Right lobe of liver (tissue), 6 donors: ENCODE measurements around the gene GPR148. TPM values are rescaled to one million over a fixed set of nuclear protein-coding genes. Genes with fewer than 3 reads are reported as not detected.

ENCODE experiments used
- ATAC-seq, 4 donors: fragments of 200-7000 bp; cut with Tn5 transposase; one replicate each; pipeline ENCODE4 v1.9.1; 2020; ENCODE audit warnings: mild to moderate bottlenecking in 4 of 4, moderate library complexity in 4 of 4
- DNase-seq, 3 donors: peaks; one replicate each; pipeline ENCODE4 v3.0.0-alpha.2; 2020
- H3K27ac ChIP-seq, 3 donors: fragments of 200-600 bp; one replicate each; pipeline ENCODE4 v1.8.0; 2022
- H3K27me3 ChIP-seq, 2 donors: fragments of 200-600 bp; one replicate each; pipeline ENCODE4 v1.8.0; 2022
- H3K36me3 ChIP-seq, 4 donors: fragments of 200-600 bp; sonication (generic) in 1 of 4; one replicate each; pipeline versions ENCODE4 v1.5.1 to v1.8.0; 2017 to 2022; ENCODE audit warnings: control low read depth in 1 of 4
- H3K4me1 ChIP-seq, 4 donors: fragments of 200-600 bp; sonication (generic) in 1 of 4; one replicate each; pipeline versions ENCODE4 v1.5.1 to v1.8.0; 2017 to 2022; ENCODE audit warnings: control low read depth in 1 of 4
- H3K4me3 ChIP-seq, 3 donors: fragments of 200-600 bp; one replicate each; pipeline ENCODE4 v1.8.0; 2022
- H3K9me3 ChIP-seq, 4 donors: fragments of 200-600 bp; sonication (generic) in 1 of 4; one replicate each; pipeline versions ENCODE4 v1.5.1 to v1.8.0; 2017 to 2022; ENCODE audit warnings: control low read depth in 1 of 4
- POLR2A ChIP-seq: fragments of 450-650 bp; IDR thresholded peaks from one replicate; pipeline ENCODE4 v1.6.1; 2017; ENCODE audit warnings: antibody characterized with exemption, mild to moderate bottlenecking
- WGBS: methylation state at CpG from one replicate; pipeline ENCODE4 v1.1.6; 2018; ENCODE audit warnings: low coverage, low lambda C conversion rate; ENCODE audit not compliant: insufficient coverage; ENCODE audit errors: missing lambda C conversion rate; 5-methylcytosine and 5-hydroxymethylcytosine counted together
- intact Hi-C, 2 donors: fragments of 100-400 bp; cut with DNase I; formaldehyde crosslinking; loops; one replicate each; pipeline versions ENCODE4 v1.11.2 to v1.14.1; 2022
- total RNA-seq, 6 experiments: library from RNA; depleted of rRNA in 2 of 6; stranded (reverse); fragments of >200 nt in 2 of 6; fragmentation: NEBNext Ultra II Directional in 3 of 6; extraction: Animal tissue kit (Norgen Biotek cat#: 25700) in 3 of 6; gene quantifications; one replicate each; pipeline versions ENCODE4 v1.1.0 to v1.2.4, GENCODE V29; 2016 to 2023
- TF ChIP-seq, protein P1 (sequence below), 4 donors: fragments of 200-600 bp in 3 of 4; fragments of 450-650 bp in 1 of 4; IDR thresholded peaks; one replicate each; pipeline versions ENCODE4 v1.5.1 to v1.8.0; 2016 to 2022; ENCODE audit warnings: antibody characterized with exemption in 4 of 4, mild to moderate bottlenecking in 2 of 4
- donor health status: DM: no; HTN: yes; CAD: no.
- donor health status: DM: no; HTN: no; CAD: no.
- donor health status: DM: no; HTN: no; CAD: no.
- donor health status: DM: no; HTN: yes; CAD: no.
- donor health status: DM: no; HTN: yes; CAD: no.

GPR148 gene
- total RNA-seq, 6 experiments from 2014 or later: not detected

DNA sequence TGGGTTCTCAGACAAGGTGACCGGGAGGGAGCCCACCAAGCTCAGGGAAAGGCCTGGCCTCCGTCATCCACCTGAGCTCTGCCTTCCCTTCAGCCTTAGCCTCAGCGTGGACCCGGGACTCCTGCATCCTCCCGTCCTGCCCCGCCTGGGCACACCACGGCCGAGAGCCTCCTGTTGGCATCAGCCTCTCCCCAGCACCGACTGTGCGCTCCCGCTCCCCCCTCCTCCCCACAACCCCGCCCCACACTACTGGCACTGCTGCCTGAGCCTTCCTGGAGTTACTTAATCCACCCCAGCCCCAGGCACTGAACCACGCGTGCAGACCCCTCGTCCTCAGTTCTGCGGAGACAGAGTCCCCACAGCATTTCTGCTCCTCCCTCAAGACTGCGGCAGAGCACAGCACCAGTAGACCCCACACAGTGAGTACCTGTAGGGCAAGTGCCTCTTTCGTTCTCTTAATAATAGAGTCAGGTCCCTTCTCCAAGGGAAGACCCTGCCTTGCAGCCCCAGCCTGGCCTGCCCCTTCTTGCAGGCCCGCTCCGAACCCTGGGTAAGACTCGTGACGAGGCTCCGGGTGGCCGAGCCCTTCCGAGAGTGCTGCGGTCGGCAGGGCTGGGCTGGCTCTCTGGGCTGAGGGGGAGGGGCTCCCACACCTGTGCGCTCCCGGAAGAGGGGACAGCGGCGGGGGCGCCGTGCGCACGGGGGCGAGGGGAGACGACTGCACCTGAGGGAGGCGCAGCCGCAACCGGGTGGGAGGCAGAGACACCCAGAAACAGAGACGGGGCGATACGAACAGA, 26.6 kb downstream of the GPR148 start, which contains the start of gene AMER3:
TSS of gene AMER3 (plus strand) at position 285 of the 797 bp plus-strand sequence. CDS start 6,533 bp downstream, outside the sequence.
- Histone ChIP-seq H3K9me3 (no peaks in the 10 kb centered on the region), H3K4me3 (no peak within 1 kb of the TSS), H3K36me3 (no peaks in the 10 kb centered on the region), H3K4me1 (no peaks in the 10 kb centered on the region), H3K27ac (no peak within 1 kb of the TSS), H3K27me3 (peaks cover 3 to 5% of the 10 kb centered on the region in 2 donors)
- WGBS: 4% methylated on average over 6 of the region's 43 CpGs
- DNase-seq (no peak), ATAC-seq (peak in 1 of 4 donors; percentile 46)
- TF ChIP-seq, protein P1, sequence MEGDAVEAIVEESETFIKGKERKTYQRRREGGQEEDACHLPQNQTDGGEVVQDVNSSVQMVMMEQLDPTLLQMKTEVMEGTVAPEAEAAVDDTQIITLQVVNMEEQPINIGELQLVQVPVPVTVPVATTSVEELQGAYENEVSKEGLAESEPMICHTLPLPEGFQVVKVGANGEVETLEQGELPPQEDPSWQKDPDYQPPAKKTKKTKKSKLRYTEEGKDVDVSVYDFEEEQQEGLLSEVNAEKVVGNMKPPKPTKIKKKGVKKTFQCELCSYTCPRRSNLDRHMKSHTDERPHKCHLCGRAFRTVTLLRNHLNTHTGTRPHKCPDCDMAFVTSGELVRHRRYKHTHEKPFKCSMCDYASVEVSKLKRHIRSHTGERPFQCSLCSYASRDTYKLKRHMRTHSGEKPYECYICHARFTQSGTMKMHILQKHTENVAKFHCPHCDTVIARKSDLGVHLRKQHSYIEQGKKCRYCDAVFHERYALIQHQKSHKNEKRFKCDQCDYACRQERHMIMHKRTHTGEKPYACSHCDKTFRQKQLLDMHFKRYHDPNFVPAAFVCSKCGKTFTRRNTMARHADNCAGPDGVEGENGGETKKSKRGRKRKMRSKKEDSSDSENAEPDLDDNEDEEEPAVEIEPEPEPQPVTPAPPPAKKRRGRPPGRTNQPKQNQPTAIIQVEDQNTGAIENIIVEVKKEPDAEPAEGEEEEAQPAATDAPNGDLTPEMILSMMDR (IDR thresholded peaks at IDR 0.05): no peak
- TF ChIP-seq POLR2A: no peak
- intact Hi-C loops: no loop called here

DNA sequence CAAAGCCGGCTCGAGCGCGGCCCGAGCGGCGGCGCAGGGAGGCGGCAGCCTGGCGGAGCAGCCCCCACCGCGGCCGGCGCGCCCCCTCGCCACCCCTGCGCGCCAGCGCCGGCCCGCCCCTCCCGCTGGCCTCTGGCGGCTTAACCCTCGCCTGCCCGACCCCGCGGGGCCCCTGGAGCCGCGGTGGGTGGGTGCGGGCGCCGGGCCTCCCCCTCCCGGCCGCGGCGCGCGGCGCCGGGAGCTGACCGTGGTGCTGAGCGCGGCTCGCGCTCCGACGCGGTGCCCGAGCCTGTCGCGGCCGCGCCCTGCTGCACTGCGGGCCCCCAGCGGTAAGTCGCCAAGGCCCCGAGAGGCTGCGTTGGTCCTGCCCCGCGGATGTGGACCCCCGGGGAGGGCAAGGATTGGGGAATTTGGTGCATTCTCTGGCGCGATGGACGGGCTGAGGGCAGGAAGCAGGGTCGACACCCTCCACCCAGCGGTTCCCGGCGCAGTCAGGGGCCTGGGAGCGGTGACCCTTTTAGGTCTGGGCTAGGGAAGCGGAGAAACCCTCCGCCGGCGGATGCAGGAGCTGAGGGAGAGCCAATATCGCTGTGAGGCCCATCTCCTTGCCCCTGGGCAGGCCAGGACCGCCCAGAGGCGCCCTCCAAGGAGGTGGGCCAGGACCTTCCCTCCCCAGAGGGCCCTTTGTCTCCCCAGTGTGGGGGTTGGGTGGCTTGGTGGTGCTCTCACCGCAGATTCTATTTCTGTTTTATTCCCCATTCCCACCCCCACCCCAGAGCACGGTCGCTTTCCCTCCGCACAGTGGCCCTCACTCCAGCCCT, 27.4 kb downstream of the GPR148 start:
- H3K36me3 ChIP-seq: no peaks in the 10 kb centered on the region
- no peaks in the 10 kb centered on the region for H3K9me3 ChIP-seq
- WGBS: 5% methylated on average over 4 of the region's 80 CpGs
- no peaks in the 10 kb centered on the region for H3K4me1 ChIP-seq
- intact Hi-C loops: no loop called here
- DNase-seq (no peak), ATAC-seq (peak in 2 of 4 donors; percentile 42 to 61)
- peaks cover 3 to 5% of the 10 kb centered on the region in 2 donors for H3K27me3 ChIP-seq
- no peak overlapping the region for H3K27ac ChIP-seq
- TF ChIP-seq, protein P1 (IDR thresholded peaks at IDR 0.05): no peak
- TF ChIP-seq POLR2A: no peak
- H3K4me3 ChIP-seq: no peak overlapping the region

DNA sequence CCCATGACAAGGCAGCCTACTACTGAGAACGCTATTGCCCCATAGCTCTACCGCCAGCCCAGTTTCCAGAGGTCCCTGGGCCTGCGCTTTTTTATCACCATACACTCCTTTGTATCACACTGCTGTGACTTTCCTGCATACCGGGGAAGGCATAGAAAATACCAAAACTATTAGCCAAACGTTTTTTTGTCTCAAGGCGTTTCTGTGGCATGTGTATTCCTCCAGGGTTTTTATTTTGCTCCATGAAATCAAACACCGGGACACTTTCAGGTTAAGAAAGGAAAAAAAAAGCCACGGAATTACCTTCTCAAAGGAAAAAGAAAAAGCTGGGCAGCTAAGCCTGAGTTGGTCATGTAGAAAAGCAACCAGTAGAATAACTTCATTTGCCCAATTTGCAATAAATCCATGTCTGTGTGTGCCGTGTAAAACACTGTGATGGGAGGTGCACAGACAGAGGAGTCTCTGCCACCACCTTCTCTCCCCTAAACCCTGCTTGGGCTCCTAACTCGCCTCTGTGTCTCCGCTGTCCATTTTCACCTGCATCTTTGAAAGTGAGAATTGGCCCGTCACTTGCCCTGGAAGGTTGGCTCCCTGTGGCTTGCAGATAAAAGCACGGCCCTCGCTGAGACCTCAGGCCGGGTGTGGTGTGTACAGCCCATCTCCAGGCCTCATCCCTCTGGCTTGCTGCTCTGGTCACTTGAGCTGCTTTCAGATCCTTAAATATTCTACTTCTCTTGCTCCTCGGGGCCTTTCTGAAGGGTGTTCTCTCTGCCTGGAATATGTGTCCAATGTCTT, 28.2 kb downstream of the GPR148 start:
- 26% methylated on average over 16 of the region's 16 CpGs for WGBS
- DNase-seq: no peak
- Histone ChIP-seq H3K9me3 (no peaks in the 10 kb centered on the region), H3K27ac (no peak overlapping the region), H3K4me1 (no peaks in the 10 kb centered on the region), H3K27me3 (peaks cover 3 to 5% of the 10 kb centered on the region in 2 donors), H3K36me3 (no peaks in the 10 kb centered on the region), H3K4me3 (no peak overlapping the region)
- intact Hi-C loops: no loop called here
- TF ChIP-seq, protein P1 (IDR thresholded peaks at IDR 0.05): no peak
- TF ChIP-seq POLR2A: no peak
- ATAC-seq: no peak

DNA sequence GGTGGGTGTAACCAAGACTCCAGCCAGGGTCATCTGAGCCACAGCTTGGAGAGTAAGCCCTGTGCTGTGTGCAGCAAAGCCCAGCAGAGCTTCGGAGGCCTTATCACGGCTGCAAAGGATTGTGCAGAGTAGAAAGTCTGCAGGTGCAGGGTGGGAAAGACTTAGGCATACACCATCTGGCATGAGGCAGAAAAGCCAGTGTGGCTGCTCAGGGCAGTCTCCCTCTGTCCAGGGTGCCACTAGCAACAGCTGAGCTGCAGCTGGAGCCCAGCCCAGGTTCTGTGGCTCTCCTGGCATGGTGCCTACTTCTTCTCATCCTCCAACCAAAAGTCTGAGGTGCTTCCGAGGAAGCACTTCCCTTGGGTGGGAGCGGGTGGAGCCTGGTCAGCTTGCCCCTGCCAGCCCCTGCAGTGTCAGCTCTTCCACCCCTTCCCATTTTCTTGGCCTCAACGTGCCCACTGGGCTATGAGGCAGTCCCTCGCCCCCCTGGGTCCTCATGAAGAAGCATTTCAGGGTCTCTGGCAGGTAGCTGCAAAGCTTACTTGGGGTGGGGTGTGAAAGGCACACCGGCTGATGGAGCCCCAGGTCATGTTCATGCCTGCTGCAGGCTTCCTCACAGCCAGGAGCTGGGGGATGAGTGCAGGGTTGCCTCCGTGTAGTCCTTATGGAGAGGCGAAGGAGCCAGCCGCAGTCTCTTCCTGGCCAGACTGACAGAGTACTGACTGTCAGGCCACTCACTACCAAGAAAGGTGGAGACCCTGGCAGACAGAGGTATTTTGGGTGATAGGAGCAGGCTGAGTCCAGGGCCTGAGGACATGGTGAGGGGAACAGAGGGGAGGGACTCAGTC, 31.3 kb downstream of the GPR148 start:
- peak in 1 of 4 donors; percentile 32 for ATAC-seq
- no peak for DNase-seq

More for the DNA sequence above, 31.3 kb downstream of the GPR148 start:
- Histone ChIP-seq H3K9me3 (no peaks in the 10 kb centered on the region), H3K27me3 (peaks cover 3 to 5% of the 10 kb centered on the region in 2 donors), H3K27ac (no peak overlapping the region), H3K4me1 (no peaks in the 10 kb centered on the region), H3K4me3 (no peak overlapping the region), H3K36me3 (no peaks in the 10 kb centered on the region)
- TF ChIP-seq, protein P1 (IDR thresholded peaks at IDR 0.05): no peak
- no peak for TF ChIP-seq POLR2A
- intact Hi-C loops: no loop called here
- 62% methylated on average over 4 of the region's 10 CpGs for WGBS
